ENCODE data around the gene ZNF526.

The ZNF526 gene

DNA sequence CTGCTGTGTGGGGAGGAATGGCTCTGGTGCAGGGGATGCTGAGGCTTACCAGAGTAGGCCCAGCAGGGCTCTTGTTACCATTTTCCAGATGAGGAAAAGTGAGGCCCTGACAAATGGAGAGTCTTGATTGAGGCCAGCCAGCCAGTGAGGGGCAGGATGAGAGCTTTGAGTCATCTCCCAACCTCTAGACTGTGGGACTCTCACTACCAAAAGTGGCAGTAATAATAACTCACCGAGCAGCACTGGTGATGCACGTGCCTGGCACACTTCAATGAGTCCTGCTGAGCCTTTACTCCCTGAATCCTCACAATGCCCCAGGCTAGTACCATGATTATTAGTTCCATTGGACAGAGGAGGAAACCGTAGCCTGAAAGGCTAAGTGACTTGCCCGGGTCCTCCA lies 56.7 kb downstream of the ZNF526 start:
- H2AK5ac ChIP-seq (ENCODE audit: low read depth, low read length) = no peak overlapping the region
- peaks cover 20% of the 10 kb centered on the region for H3K79me1 ChIP-seq (ENCODE audit: low read depth, low read length)
- H3K27me3 ChIP-seq (ENCODE audit: control insufficient read depth in 3 of 3, insufficient read depth in 3 of 3, low read depth in 1 of 3, low read length in 3 of 3) = no peaks in the 10 kb centered on the region
- no peak overlapping the region for H3K4me3 ChIP-seq (ENCODE audit: low read length in 2 of 2)
- H3K14ac ChIP-seq (ENCODE audit: low read length) = no peak overlapping the region
- no peak overlapping the region for H4K8ac ChIP-seq (ENCODE audit: low read depth, low read length)
- no peak overlapping the region for H3K4ac ChIP-seq (ENCODE audit: low read length)
- no peak overlapping the region for H2BK120ac ChIP-seq (ENCODE audit: low read depth, low read length)
- H3K23ac ChIP-seq (ENCODE audit: low read depth, low read length, poor library complexity) = no peak overlapping the region
- H4K91ac ChIP-seq (ENCODE audit: low read depth, low read length, poor library complexity) = no peak overlapping the region
- no peak overlapping the region for H3K18ac ChIP-seq (ENCODE audit: low read length)
- no peak overlapping the region for H2AFZ ChIP-seq (ENCODE audit: low read length)
- no CpG with 5 or more reads among the region's 4 CpGs for WGBS, 2 donors (ENCODE audit: extremely low coverage in 2 of 2, insufficient read length in 2 of 2, insufficient replicate concordance in 1 of 2)
- H2BK15ac ChIP-seq (ENCODE audit: low read length) = no peak overlapping the region
- no peaks in the 10 kb centered on the region for H3K9me3 ChIP-seq (replicated peaks in 1 of 2; ENCODE audit: control insufficient read depth in 2 of 2, insufficient read depth in 1 of 2, low read depth in 1 of 2, low read length in 2 of 2)
- no peak for DNase-seq (ENCODE audit: low spot score)
- H3K9ac ChIP-seq (ENCODE audit: low read depth, low read length, poor library complexity) = no peak overlapping the region
- H3K4me1 ChIP-seq (ENCODE audit: control insufficient read depth in 2 of 2, insufficient read depth in 1 of 2, low read depth in 1 of 2, low read length in 2 of 2) = peaks cover 12 to 13% of the 10 kb centered on the region in 2 donors
- H3K4me2 ChIP-seq (ENCODE audit: insufficient read depth, low read length, poor library complexity, severe bottlenecking) = no peak overlapping the region
- H2BK5ac ChIP-seq (ENCODE audit: low read length) = no peak overlapping the region
- H2BK12ac ChIP-seq (ENCODE audit: low read length) = no peak overlapping the region
- H3K36me3 ChIP-seq (replicated peaks in 1 of 2; ENCODE audit: control insufficient read depth in 2 of 2, insufficient read depth in 2 of 2, low read length in 2 of 2) = peaks cover 16 to 40% of the 10 kb centered on the region in 2 donors
- no peak overlapping the region for H3K27ac ChIP-seq (replicated peaks; ENCODE audit: low read length)
